H9 (cell line): ENCODE measurements around the gene SH3BP5L. TPM values are rescaled to one million over a fixed set of nuclear protein-coding genes. Genes with fewer than 3 reads are reported as not detected.

ENCODE experiments used
- DNase-seq: peaks from one replicate; pipeline ENCODE4 v3.0.0-alpha.2; 2017
- H2AFZ ChIP-seq: one replicate; pipeline ENCODE4 v1.6.1; 2013; ENCODE audit warnings: mild to moderate bottlenecking, low read length, control low read depth, moderate library complexity
- H2AK5ac ChIP-seq: 2 replicates; pipeline ENCODE4 v1.6.1; 2013; ENCODE audit warnings: low read length, control low read depth, mixed read lengths; ENCODE audit not compliant: insufficient read length
- H2BK120ac ChIP-seq: one replicate; pipeline ENCODE4 v1.6.1; 2013; ENCODE audit warnings: low read depth, mild to moderate bottlenecking, low read length, control low read depth, inconsistent platforms; ENCODE audit not compliant: poor library complexity, severe bottlenecking
- H2BK12ac ChIP-seq: 2 replicates; pipeline ENCODE4 v1.6.1; 2013; ENCODE audit warnings: low read length, control low read depth, mixed read lengths, low read depth; ENCODE audit not compliant: insufficient read length
- H2BK15ac ChIP-seq: 2 replicates; pipeline ENCODE4 v1.6.1; 2013; ENCODE audit warnings: low read depth, low read length, control low read depth
- H2BK20ac ChIP-seq: one replicate; pipeline ENCODE4 v1.6.1; 2013; ENCODE audit warnings: low read depth, mild to moderate bottlenecking, low read length, control low read depth, inconsistent platforms; ENCODE audit not compliant: poor library complexity, severe bottlenecking
- H2BK5ac ChIP-seq: 2 replicates; pipeline ENCODE4 v1.6.1; 2013; ENCODE audit warnings: low read length, control low read depth, mixed read lengths; ENCODE audit not compliant: insufficient read length
- H3K14ac ChIP-seq: 2 replicates; pipeline ENCODE4 v1.6.1; 2013; ENCODE audit warnings: low read length, control low read depth; ENCODE audit not compliant: insufficient read depth
- H3K18ac ChIP-seq: 2 replicates; pipeline ENCODE4 v1.6.1; 2013; ENCODE audit warnings: low read depth, mild to moderate bottlenecking, mixed read lengths, low read length, control low read depth; ENCODE audit not compliant: insufficient read length
- H3K23ac ChIP-seq: 2 replicates; pipeline ENCODE4 v1.6.1; 2013; ENCODE audit warnings: low read length, control low read depth, mixed read lengths, low read depth; ENCODE audit not compliant: insufficient read length
- H3K23me2 ChIP-seq: 2 replicates; pipeline ENCODE4 v1.6.1; 2013; ENCODE audit warnings: low read depth, mild to moderate bottlenecking, mixed read lengths, low read length, control low read depth; ENCODE audit not compliant: insufficient read length, poor library complexity, severe bottlenecking
- H3K27ac ChIP-seq: 2 replicates; pipeline ENCODE4 v1.5.1; 2013; ENCODE audit warnings: low read length, control low read depth, mixed read lengths, low read depth; ENCODE audit not compliant: insufficient read length
- H3K27me3 ChIP-seq: 2 replicates; pipeline ENCODE4 v1.6.1; 2013; ENCODE audit warnings: low read length, control low read depth, inconsistent platforms; ENCODE audit not compliant: insufficient read depth
- H3K4ac ChIP-seq: 2 replicates; pipeline ENCODE4 v1.6.1; 2013; ENCODE audit warnings: low read depth, mild to moderate bottlenecking, control low read depth, inconsistent platforms, low read length, moderate library complexity
- H3K4me1 ChIP-seq: 2 replicates; pipeline ENCODE4 v1.6.1; 2013; ENCODE audit warnings: low read length, control low read depth, inconsistent platforms; ENCODE audit not compliant: insufficient read depth
- H3K4me2 ChIP-seq: 2 replicates; pipeline ENCODE4 v1.6.1; 2013; ENCODE audit warnings: low read length, control low read depth, mixed read lengths; ENCODE audit not compliant: insufficient read length, insufficient read depth
- H3K56ac ChIP-seq: 2 replicates; pipeline ENCODE4 v1.6.1; 2013; ENCODE audit warnings: low read depth, mild to moderate bottlenecking, mixed read lengths, low read length, control low read depth; ENCODE audit not compliant: insufficient read length
- H3K79me1 ChIP-seq: 2 replicates; pipeline ENCODE4 v1.6.1; 2013; ENCODE audit warnings: low read depth, mild to moderate bottlenecking, moderate library complexity, low read length, control low read depth, inconsistent platforms; ENCODE audit not compliant: insufficient read depth, poor library complexity, severe bottlenecking
- H3K79me2 ChIP-seq: 2 replicates; pipeline ENCODE4 v1.6.1; 2013; ENCODE audit warnings: low read length, control low read depth, inconsistent platforms; ENCODE audit not compliant: insufficient read depth
- H3K9ac ChIP-seq: 2 replicates; pipeline ENCODE4 v1.6.1; 2013; ENCODE audit warnings: low read length, control low read depth, mixed read lengths; ENCODE audit not compliant: insufficient read length; ENCODE audit errors: extremely low read depth
- H3K9me3 ChIP-seq: one replicate; pipeline ENCODE4 v1.6.1; 2013; ENCODE audit warnings: low read depth, low read length, inconsistent platforms; ENCODE audit not compliant: control insufficient read depth
- H3T11ph ChIP-seq: one replicate; pipeline ENCODE4 v1.6.1; 2013; ENCODE audit warnings: mild to moderate bottlenecking, low read length, control low read depth, inconsistent platforms
- H4K20me1 ChIP-seq: one replicate; pipeline ENCODE4 v1.6.1; 2013; ENCODE audit not compliant: control insufficient read depth, insufficient read length, insufficient read depth
- H4K5ac ChIP-seq: 2 replicates; pipeline ENCODE4 v1.6.1; 2013; ENCODE audit warnings: low read depth, mild to moderate bottlenecking, mixed read lengths, low read length, control low read depth; ENCODE audit not compliant: insufficient read length
- H4K8ac ChIP-seq: replicated peaks from 2 replicates; pipeline ENCODE4 v1.6.1; 2013; ENCODE audit warnings: low read length, control low read depth, mixed read lengths, low read depth; ENCODE audit not compliant: insufficient read length
- H4K91ac ChIP-seq: 2 replicates; pipeline ENCODE4 v1.6.1; 2013; ENCODE audit warnings: low read depth, mild to moderate bottlenecking, moderate library complexity, mixed read lengths, low read length, control low read depth; ENCODE audit not compliant: insufficient read length
- H3K27ac Mint-ChIP-seq, 3 experiments: 2 replicates in 2 of 3; 3 replicates in 1 of 3; pipeline ENCODE4 v1.8.0; 2020 to 2021; ENCODE audit warnings: mixed read lengths in 3 of 3, mild to moderate bottlenecking in 1 of 3, moderate library complexity in 1 of 3
- H3K27me3 Mint-ChIP-seq: 2 replicates; pipeline ENCODE4 v1.8.0; 2021; ENCODE audit warnings: low read depth, mild to moderate bottlenecking, moderate library complexity, mixed read lengths
- H3K36me3 Mint-ChIP-seq, 3 experiments: 2 replicates in 2 of 3; 3 replicates in 1 of 3; pipeline ENCODE4 v1.8.0; 2020 to 2021; ENCODE audit warnings: low read depth in 3 of 3, mixed read lengths in 3 of 3; ENCODE audit not compliant: insufficient read depth in 1 of 3
- H3K4me1 Mint-ChIP-seq, 2 experiments: 2 replicates each; pipeline ENCODE4 v1.8.0; 2020; ENCODE audit warnings: mixed read lengths in 2 of 2
- H3K4me3 Mint-ChIP-seq, 2 experiments: 2 replicates in 1 of 2; 3 replicates in 1 of 2; pipeline ENCODE4 v1.8.0; 2020 to 2021; ENCODE audit warnings: mild to moderate bottlenecking in 2 of 2, mixed read lengths in 2 of 2, moderate library complexity in 1 of 2
- H3K9me3 Mint-ChIP-seq, 2 experiments: 2 replicates in 1 of 2; 3 replicates in 1 of 2; pipeline ENCODE4 v1.8.0; 2020; ENCODE audit warnings: mild to moderate bottlenecking in 2 of 2, mixed read lengths in 2 of 2, moderate library complexity in 1 of 2
- CTCF ChIP-seq: fragments of 200-600 bp; sonication (generic); conservative IDR thresholded peaks from 3 replicates; pipeline ENCODE4 v1.8.0; 2021; ENCODE audit warnings: antibody characterized with exemption, mild to moderate bottlenecking
- WGBS: extraction: QIAGEN DNeasy Blood & Tissue Kit; methylation state at CpG from one replicate; pipeline ENCODE4 v1.1.7; 2013; ENCODE audit warnings: missing lambda C conversion rate, low lambda C conversion rate, mixed read lengths; ENCODE audit not compliant: insufficient read length; ENCODE audit errors: extremely low coverage; 5-methylcytosine and 5-hydroxymethylcytosine counted together
- total RNA-seq: library from RNA; stranded (reverse); gene quantifications from 2 replicates; pipeline ENCODE4 v1.2.1, GENCODE V29; 2021

Gene SH3BP5L
- total RNA-seq, 1 experiment from 2014 or later = 27.6 TPM

DNA sequence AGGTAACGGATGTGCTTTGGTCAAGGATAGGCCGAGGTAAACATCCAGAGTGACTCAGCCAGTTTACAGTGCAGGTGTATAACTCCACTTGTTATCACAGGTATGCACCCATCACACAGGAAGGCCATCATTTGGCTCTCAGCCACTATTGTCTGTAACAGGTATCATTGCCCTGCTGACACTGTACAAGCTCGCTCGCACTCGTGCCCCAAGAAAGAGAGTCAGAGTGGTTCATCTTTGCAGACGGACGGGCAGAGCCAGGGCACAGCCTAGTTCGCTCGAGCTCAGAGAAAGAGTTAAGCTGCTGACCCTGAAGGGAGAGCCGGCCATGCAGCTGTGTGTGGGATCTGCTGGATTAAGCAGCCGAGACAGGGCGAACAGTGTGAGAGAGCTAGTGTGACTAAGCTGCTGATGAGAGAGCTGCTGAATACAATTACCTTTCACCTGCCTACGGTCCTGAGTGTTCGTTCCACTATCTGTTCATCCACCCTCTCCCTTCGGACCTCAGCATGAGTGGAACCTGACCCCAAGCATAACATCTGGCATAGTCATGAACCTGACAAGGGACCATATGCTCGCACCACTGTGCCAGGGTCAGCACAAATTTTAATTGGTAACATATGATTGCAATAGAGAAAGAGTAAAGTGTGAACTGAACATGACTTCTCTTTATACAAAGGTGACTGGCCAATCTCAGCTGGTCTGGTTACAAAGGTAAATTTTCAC, 43.1 kb downstream of the SH3BP5L start:
- H3K4me2 ChIP-seq = no peak overlapping the region
- Mint-ChIP-seq H3K4me1 (no peaks in the 10 kb centered on the region), H3K4me3 (no peak overlapping the region), H3K36me3 (peaks cover 0 to 27% (median 4%) of the 10 kb centered on the region in 3 experiments; a peak in 5 of 7 replicates), H3K9me3 (peaks cover 92 to 96% of the 10 kb centered on the region in 2 experiments), H3K27me3 (peaks cover 2% of the 10 kb centered on the region), H3K27ac (no peak overlapping the region)
- H3K23ac ChIP-seq = no peak overlapping the region
- no peak overlapping the region for H2AFZ ChIP-seq
- no peak overlapping the region for H2BK120ac ChIP-seq
- no peak overlapping the region for H3K14ac ChIP-seq
- H2BK12ac ChIP-seq = no peak overlapping the region
- no peak overlapping the region for H3K27ac ChIP-seq
- no peak overlapping the region for H4K5ac ChIP-seq
- H3K79me1 ChIP-seq = no peaks in the 10 kb centered on the region
- peaks cover 90% of the 10 kb centered on the region for H3K9me3 ChIP-seq
- no peak overlapping the region for H3K18ac ChIP-seq
- no peaks in the 10 kb centered on the region for H3K4me1 ChIP-seq
- DNase-seq = no peak
- H3K23me2 ChIP-seq = no peaks in the 10 kb centered on the region
- no peak overlapping the region for H2BK15ac ChIP-seq
- no CpG with 5 or more reads among the region's 16 CpGs for WGBS
- H4K8ac ChIP-seq = no peak overlapping the region
- H4K91ac ChIP-seq = no peak overlapping the region
- no peak overlapping the region for H3K56ac ChIP-seq
- H3K4ac ChIP-seq = no peak overlapping the region
- TF ChIP-seq CTCF = no peak
- no peaks in the 10 kb centered on the region for H4K20me1 ChIP-seq
- H3K79me2 ChIP-seq = no peaks in the 10 kb centered on the region
- no peaks in the 10 kb centered on the region for H3K27me3 ChIP-seq
- H2BK20ac ChIP-seq = no peak overlapping the region
- no peak overlapping the region for H3K9ac ChIP-seq
- no peak overlapping the region for H2BK5ac ChIP-seq
- no peak overlapping the region for H2AK5ac ChIP-seq
- no peak overlapping the region for H3T11ph ChIP-seq
